AG04450 (cell line): ENCODE data around the gene UQCRFS1. TPM values are rescaled to one million over a fixed set of nuclear protein-coding genes. Genes with fewer than 3 reads are reported as not detected.

ENCODE experiments used
- CTCF ChIA-PET: fragments of 300-600, 350-600 bp; formaldehyde crosslinking; extraction: SDS; loops from one replicate; lab custom pipeline; 2022; ENCODE audit warnings: antibody characterized with exemption, inconsistent platforms; lab: Charles Lee
- POLR2A ChIA-PET: fragments of 350-600 bp; formaldehyde crosslinking; extraction: SDS; loops from one replicate; lab custom pipeline; 2021; ENCODE audit warnings: antibody characterized with exemption, inconsistent platforms; lab: Yijun Ruan, JAX
- DNase-seq: peaks from one replicate; pipeline ENCODE4 v3.0.0-alpha.2; 2011; ENCODE audit warnings: low read depth, low spot score
- H3K27ac ChIP-seq: one replicate; pipeline ENCODE4 v1.5.1; 2012; ENCODE audit warnings: low read depth, low read length, control low read depth
- H3K27me3 ChIP-seq: one replicate; pipeline ENCODE4 v1.6.0; 2012; ENCODE audit warnings: low read length; ENCODE audit not compliant: control insufficient read depth, insufficient read depth
- H3K4me3 ChIP-seq: 2 replicates; pipeline ENCODE4 v1.5.1; 2011; ENCODE audit warnings: mild to moderate bottlenecking, low read depth, low read length, control low read depth
- H3K9me3 ChIP-seq: 2 replicates; pipeline ENCODE4 v1.5.1; 2012; ENCODE audit warnings: low read length; ENCODE audit not compliant: control insufficient read depth, insufficient read depth
- CTCF ChIP-seq: IDR thresholded peaks from 2 replicates; pipeline ENCODE4 v1.5.1; 2011; ENCODE audit warnings: low read depth, low read length, control low read depth, inconsistent platforms
- polyA plus RNA-seq: library from polyadenylated mRNA; depleted of rRNA; stranded (reverse); fragments of >200 nt; gene quantifications from 2 replicates; pipeline ENCODE4 v1.2.3, GENCODE V29; 2011
- small RNA-seq: library from RNA; depleted of rRNA; stranded (forward); fragments of <200 nt; gene quantifications from one replicate; pipeline ENCODE3, GENCODE V24; 2012; ENCODE audit warnings: low read depth; ENCODE audit not compliant: insufficient read length

UQCRFS1 gene
- polyA plus RNA-seq, 1 experiment = 51.4 TPM

- H3K9me3 ChIP-seq = peaks cover 3% of the 10 kb centered on the region; the same call in 1 of the 2 replicates
- no peak for DNase-seq
- no peak overlapping the region for H3K4me3 ChIP-seq
- ChIA-PET POLR2A (no interaction called here), CTCF (no interaction called here)
- no peak for TF ChIP-seq CTCF
- no peak overlapping the region for H3K27ac ChIP-seq
- no peaks in the 10 kb centered on the region for H3K27me3 ChIP-seq
Measured at GRCh38 chr19:29172302-29172701, 40.6 kb downstream of the UQCRFS1 start.

- no peaks in the 10 kb centered on the region for H3K27me3 ChIP-seq
- ChIA-PET CTCF (no interaction called here), POLR2A (no interaction called here)
- DNase-seq = no peak
- peaks cover 3% of the 10 kb centered on the region; the same call in 1 of the 2 replicates for H3K9me3 ChIP-seq
- TF ChIP-seq CTCF = no peak
- H3K4me3 ChIP-seq = no peak overlapping the region
- no peak overlapping the region for H3K27ac ChIP-seq
Measured at GRCh38 chr19:29171525-29171924, 41.4 kb downstream of the UQCRFS1 start.

- TF ChIP-seq CTCF = no peak
- ChIA-PET CTCF (no interaction called here), POLR2A (no interaction called here)
- no peak for DNase-seq
- H3K27me3 ChIP-seq = no peaks in the 10 kb centered on the region
- H3K27ac ChIP-seq = no peak overlapping the region
- no peak overlapping the region for H3K4me3 ChIP-seq
- peaks cover 3% of the 10 kb centered on the region; the same call in 1 of the 2 replicates for H3K9me3 ChIP-seq
Measured at GRCh38 chr19:29170554-29170953, 42.4 kb downstream of the UQCRFS1 start.

DNA sequence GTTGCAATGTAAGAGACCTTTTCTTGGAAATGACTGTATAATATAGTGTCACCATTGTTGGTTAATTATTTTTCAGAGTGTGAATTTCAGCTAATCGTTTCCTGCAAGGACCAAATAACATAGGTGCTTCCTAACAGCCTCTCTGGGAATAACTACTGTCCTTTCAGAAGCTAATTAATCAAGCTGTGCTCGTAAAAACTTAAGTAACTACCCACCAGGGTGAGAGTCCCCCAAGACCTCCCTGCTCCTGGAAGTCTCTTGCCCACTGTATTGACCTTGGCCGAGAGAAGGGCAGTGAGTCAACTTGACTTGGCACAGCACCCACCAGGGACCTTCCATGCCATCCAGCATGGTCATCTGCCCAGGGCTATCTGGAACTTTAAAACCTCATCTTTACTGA is 50.3 kb downstream of the UQCRFS1 start:
- ChIA-PET POLR2A (no interaction called here), CTCF (no interaction called here)
- TF ChIP-seq CTCF = no peak
- Histone ChIP-seq H3K9me3 (no peaks in the 10 kb centered on the region; the same call in 1 of the 2 replicates), H3K4me3 (no peak overlapping the region), H3K27me3 (no peaks in the 10 kb centered on the region), H3K27ac (no peak overlapping the region)
- DNase-seq = no peak

DNA sequence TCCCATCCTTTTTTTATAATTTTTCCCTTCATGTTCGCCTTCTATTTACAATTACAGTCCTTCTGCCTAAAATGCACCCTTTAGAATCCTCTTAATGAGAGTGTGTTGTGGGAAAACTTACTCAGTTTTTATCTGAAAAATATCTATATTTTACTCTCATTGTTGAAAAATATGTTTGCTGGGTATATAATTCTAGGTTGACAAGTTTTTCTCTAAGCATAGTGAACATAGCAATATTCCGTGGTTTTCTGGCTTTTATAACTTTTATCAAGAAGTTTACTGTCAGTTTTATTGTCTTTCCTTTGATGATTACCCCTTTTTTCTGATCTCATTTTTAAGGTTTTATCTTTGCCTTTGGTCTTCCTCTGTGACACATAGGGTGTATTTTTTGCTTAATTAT is 57.3 kb downstream of the UQCRFS1 start:
- H3K9me3 ChIP-seq = no peaks in the 10 kb centered on the region; the same call in 1 of the 2 replicates
- H3K27ac ChIP-seq = no peak overlapping the region
- no peaks in the 10 kb centered on the region for H3K27me3 ChIP-seq
- ChIA-PET POLR2A (no interaction called here), CTCF (no interaction called here)
- H3K4me3 ChIP-seq = no peak overlapping the region
- TF ChIP-seq CTCF = no peak
- no peak for DNase-seq

Small RNAs within 50 kb of the gene (small RNA-seq; reads per million reads assigned to genes)
- not detected for gene RN7SL340P
